Measurements from ENCODE around the gene C10orf88. TPM values are rescaled to one million over a fixed set of nuclear protein-coding genes. Genes with fewer than 3 reads are reported as not detected.

The C10orf88 gene
- total RNA-seq = 10 to 100 TPM; 12.7 to 16.0 TPM

- ChIA-PET POLR2A (interaction anchor here (0.6 to 1.1 kb wide), 2 partner anchors 8 to 46 kb away, joined by 3 to 4 read pairs; no protein-coding TSS in a partner anchor), CTCF (interaction anchor here (0.6 to 5.1 kb wide), 4 partner anchors 26 to 838 kb away, joined by 3 to 16 read pairs (median 3); partner anchors contain the start of genes FAM24B and PSTK)
- Mint-ChIP-seq H3K36me3 (ENCODE audit: low read depth) (peaks cover 27% of the 10 kb centered on the region), H3K27me3 (peaks cover 22% of the 10 kb centered on the region), H3K4me3 (peak within 1 kb of the TSS; percentile 86), H3K27ac (peak within 1 kb of the TSS; percentile 92), H3K4me1 (peaks cover 41% of the 10 kb centered on the region), H3K9me3 (peaks cover 8% of the 10 kb centered on the region)
- DNase-seq = peak; percentile 98
Measured at GRCh38 chr10:122953902-122954730, at the start of gene C10orf88. TSS of gene C10orf88 (minus strand) at chr10:122954227. CDS start at chr10:122954178, 49 bp downstream.

- H3K27ac Mint-ChIP-seq = no peak overlapping the region
- no peak overlapping the region for H3K4me3 Mint-ChIP-seq
- DNase-seq = no peak
- H3K27me3 Mint-ChIP-seq = no peaks in the 10 kb centered on the region
- peaks cover 9% of the 10 kb centered on the region for H3K36me3 Mint-ChIP-seq (ENCODE audit: low read depth)
- ChIA-PET POLR2A (no interaction called here), CTCF (interaction anchor here (0.5 to 1.1 kb wide), 2 partner anchors 21 to 515 kb away, joined by 3 to 4 read pairs; partner anchors contain the start of gene PSTK)
- peaks cover 26% of the 10 kb centered on the region for H3K4me1 Mint-ChIP-seq
- H3K9me3 Mint-ChIP-seq = no peaks in the 10 kb centered on the region
Measured at GRCh38 chr10:123001370-123001769, 47.3 kb upstream of the C10orf88 start.

DNA sequence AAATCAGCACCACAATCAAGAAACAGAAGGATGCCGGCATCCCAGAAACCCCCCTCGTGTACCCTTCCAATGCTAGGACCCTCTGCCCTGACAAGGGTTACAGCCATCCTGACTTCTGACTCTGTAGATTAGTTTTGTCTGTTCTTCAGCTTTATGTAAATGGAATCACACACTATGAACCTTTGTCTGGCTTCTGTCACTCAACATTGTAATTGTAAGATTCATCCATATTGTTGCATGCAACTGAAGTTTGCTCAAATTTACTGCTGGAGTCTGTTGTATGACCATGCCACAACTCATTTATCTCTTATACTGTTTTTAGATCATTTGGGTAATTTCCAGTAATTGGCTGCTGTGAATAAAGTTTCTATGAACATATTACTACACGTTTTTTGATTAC is 46.1 kb upstream of the C10orf88 start:
- H3K4me1 Mint-ChIP-seq = peaks cover 16% of the 10 kb centered on the region
- no peaks in the 10 kb centered on the region for H3K27me3 Mint-ChIP-seq
- no peak for DNase-seq
- no peak overlapping the region for H3K4me3 Mint-ChIP-seq
- ChIA-PET POLR2A (interaction anchor here (0.7 to 0.8 kb wide), 2 partner anchors 30 to 47 kb away, joined by 3 read pairs; no protein-coding TSS in a partner anchor), CTCF (interaction anchor here (1.3 kb wide), 1 partner anchor 20 kb away, joined by 7 read pairs; the partner anchor contains the start of gene PSTK)
- no peaks in the 10 kb centered on the region for H3K9me3 Mint-ChIP-seq
- H3K27ac Mint-ChIP-seq = no peak overlapping the region
- peaks cover 13% of the 10 kb centered on the region for H3K36me3 Mint-ChIP-seq (ENCODE audit: low read depth)

DNA sequence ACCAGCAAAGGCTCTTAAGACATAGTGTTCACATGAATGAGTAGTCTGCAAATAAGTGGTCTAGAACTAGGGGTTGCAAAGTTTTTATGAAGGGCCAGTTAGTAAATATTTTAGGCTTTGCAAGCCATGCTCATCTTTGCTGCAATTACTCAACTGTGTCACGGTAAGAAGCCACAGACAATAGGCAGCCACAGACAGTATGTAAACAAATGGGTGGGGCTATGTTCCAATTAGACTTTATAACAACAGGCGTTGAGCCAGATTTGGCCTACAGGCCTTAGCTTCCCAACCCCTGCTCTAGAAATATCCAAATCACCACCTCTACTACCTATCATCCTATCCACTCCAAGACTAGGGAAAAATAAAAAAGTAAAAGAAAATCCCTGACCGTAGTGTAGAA is 45.3 kb upstream of the C10orf88 start:
- Mint-ChIP-seq H3K9me3 (no peaks in the 10 kb centered on the region), H3K27ac (no peak overlapping the region), H3K4me1 (peaks cover 15% of the 10 kb centered on the region), H3K4me3 (no peak overlapping the region), H3K27me3 (no peaks in the 10 kb centered on the region), H3K36me3 (ENCODE audit: low read depth) (peaks cover 18% of the 10 kb centered on the region)
- ChIA-PET POLR2A (interaction anchor here (0.7 kb wide), 1 partner anchor 240 kb away, joined by 3 read pairs; no protein-coding TSS in a partner anchor), CTCF (interaction anchor here (1.3 kb wide), 1 partner anchor 19 kb away, joined by 7 read pairs; the partner anchor contains the start of gene PSTK)
- no peak for DNase-seq

GRCh38 chr10:122998934-122999333 is 44.9 kb upstream of the C10orf88 start:
- no peaks in the 10 kb centered on the region for H3K9me3 Mint-ChIP-seq

GRCh38 chr10:122998360-122998917 is 44.4 kb upstream of the C10orf88 start:
- POLR2A ChIA-PET = no interaction called here
- Mint-ChIP-seq H3K27me3 (no peaks in the 10 kb centered on the region), H3K27ac (no peak overlapping the region), H3K4me3 (no peak overlapping the region), H3K4me1 (peaks cover 15% of the 10 kb centered on the region), H3K36me3 (ENCODE audit: low read depth) (peaks cover 22% of the 10 kb centered on the region), H3K9me3 (no peaks in the 10 kb centered on the region)
- CTCF ChIA-PET = interaction anchor here (1.7 kb wide), 1 partner anchor 8 kb away, joined by 4 read pairs; no protein-coding TSS in a partner anchor
- no peak for DNase-seq

More at GRCh38 chr10:122998934-122999333, 44.9 kb upstream of the C10orf88 start:
- Mint-ChIP-seq H3K27me3 (no peaks in the 10 kb centered on the region), H3K4me1 (peaks cover 15% of the 10 kb centered on the region), H3K36me3 (ENCODE audit: low read depth) (peaks cover 22% of the 10 kb centered on the region), H3K27ac (no peak overlapping the region), H3K4me3 (no peak overlapping the region)
- CTCF ChIA-PET = interaction anchor here (1.3 kb wide), 1 partner anchor 19 kb away, joined by 7 read pairs; the partner anchor contains the start of gene PSTK
- DNase-seq = no peak
- POLR2A ChIA-PET = interaction anchor here (0.7 kb wide), 1 partner anchor 241 kb away, joined by 3 read pairs; no protein-coding TSS in a partner anchor

- Mint-ChIP-seq H3K27ac (no peak overlapping the region), H3K9me3 (no peaks in the 10 kb centered on the region), H3K36me3 (ENCODE audit: low read depth) (peaks cover 24% of the 10 kb centered on the region), H3K27me3 (no peaks in the 10 kb centered on the region), H3K4me3 (no peak overlapping the region), H3K4me1 (peaks cover 15% of the 10 kb centered on the region)
- ChIA-PET POLR2A (no interaction called here), CTCF (interaction anchor here (1.0 to 1.7 kb wide), 3 partner anchors 8 to 13 kb away, joined by 3 to 5 read pairs (median 4); no protein-coding TSS in a partner anchor)
- DNase-seq = no peak
Measured at GRCh38 chr10:122997864-122998263, 43.8 kb upstream of the C10orf88 start.

- Mint-ChIP-seq H3K36me3 (ENCODE audit: low read depth) (peaks cover 24% of the 10 kb centered on the region), H3K9me3 (no peaks in the 10 kb centered on the region), H3K4me1 (peaks cover 15% of the 10 kb centered on the region), H3K4me3 (no peak overlapping the region), H3K27me3 (no peaks in the 10 kb centered on the region), H3K27ac (no peak overlapping the region)
- ChIA-PET CTCF (interaction anchor here (1.3 kb wide), 1 partner anchor 9 kb away, joined by 3 read pairs; no protein-coding TSS in a partner anchor), POLR2A (no interaction called here)
- no peak for DNase-seq
Measured at GRCh38 chr10:122995936-122996335, 41.9 kb upstream of the C10orf88 start.

DNA sequence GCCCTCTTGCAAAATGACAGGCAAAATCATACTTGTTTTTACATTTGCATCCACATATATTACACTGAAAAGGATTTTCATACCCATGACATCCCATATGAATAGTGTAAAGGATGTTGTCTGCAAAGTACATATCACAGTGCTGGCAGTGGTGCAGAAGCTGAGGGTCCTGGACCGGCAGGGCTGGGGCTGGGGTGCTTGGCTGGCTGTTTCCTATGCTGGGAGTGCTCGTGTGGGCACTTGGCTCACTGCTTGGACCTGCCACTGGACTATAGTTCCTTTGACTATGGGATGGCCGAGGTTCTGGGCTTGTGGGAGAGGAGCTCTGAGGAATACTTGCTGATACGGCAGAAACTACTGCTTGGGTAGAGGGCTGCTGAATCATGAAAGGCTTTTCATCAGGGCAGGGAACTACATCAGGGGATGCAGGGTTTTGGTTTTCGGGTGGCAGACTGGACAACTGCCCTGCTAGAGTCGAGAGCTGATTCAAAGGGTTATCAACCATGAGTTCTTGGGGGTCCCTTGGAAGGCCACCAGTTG is 39.8 kb upstream of the C10orf88 start:
- CTCF ChIA-PET = interaction anchor here (1.9 kb wide), 1 partner anchor 9 kb away, joined by 6 read pairs; no protein-coding TSS in a partner anchor

GRCh38 chr10:122992031-122992585 is 38.1 kb upstream of the C10orf88 start:
- no peaks in the 10 kb centered on the region for H3K27me3 Mint-ChIP-seq
- DNase-seq = no peak
- no peak overlapping the region for H3K27ac Mint-ChIP-seq
- ChIA-PET POLR2A (no interaction called here), CTCF (interaction anchor here (3.7 kb wide), 1 partner anchor 11 kb away, joined by 19 read pairs; the partner anchor contains the start of gene PSTK)
- no peak overlapping the region for H3K4me3 Mint-ChIP-seq
- H3K36me3 Mint-ChIP-seq (ENCODE audit: low read depth) = peaks cover 23% of the 10 kb centered on the region
- H3K9me3 Mint-ChIP-seq = no peaks in the 10 kb centered on the region
- no peaks in the 10 kb centered on the region for H3K4me1 Mint-ChIP-seq

More for the DNA sequence above, 39.8 kb upstream of the C10orf88 start:
- no peak for DNase-seq
- no peaks in the 10 kb centered on the region for H3K9me3 Mint-ChIP-seq
- POLR2A ChIA-PET = no interaction called here
- H3K36me3 Mint-ChIP-seq (ENCODE audit: low read depth) = peaks cover 26% of the 10 kb centered on the region
- H3K27ac Mint-ChIP-seq = no peak overlapping the region
- no peak overlapping the region for H3K4me3 Mint-ChIP-seq
- H3K4me1 Mint-ChIP-seq = peaks cover 2% of the 10 kb centered on the region
- no peaks in the 10 kb centered on the region for H3K27me3 Mint-ChIP-seq

DNA sequence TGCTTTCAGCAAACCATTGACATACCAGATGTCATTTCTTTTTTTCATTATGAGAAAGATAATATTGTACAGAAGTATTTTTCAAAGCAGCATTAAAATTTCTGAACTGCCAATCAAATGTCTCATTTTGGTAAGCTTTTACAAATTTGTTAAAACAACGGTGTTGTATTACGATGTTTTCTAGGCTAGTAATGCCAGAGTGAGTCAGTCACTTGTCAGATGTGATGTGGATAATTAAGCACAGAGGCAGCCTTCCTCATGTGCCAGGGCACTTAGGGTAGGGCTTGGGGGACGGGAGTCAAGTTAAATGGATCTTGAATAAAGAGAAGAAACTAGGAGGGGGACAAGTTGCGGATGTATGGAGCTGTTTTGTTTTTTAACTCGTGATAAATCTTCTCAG is 36.3 kb upstream of the C10orf88 start:
- DNase-seq = no peak
- Mint-ChIP-seq H3K27ac (no peak overlapping the region), H3K9me3 (no peaks in the 10 kb centered on the region), H3K4me1 (no peaks in the 10 kb centered on the region), H3K36me3 (ENCODE audit: low read depth) (peaks cover 20% of the 10 kb centered on the region), H3K4me3 (no peak overlapping the region), H3K27me3 (no peaks in the 10 kb centered on the region)
- ChIA-PET CTCF (interaction anchor here (1.7 to 3.7 kb wide), 2 partner anchors 10 to 17 kb away, joined by 4 to 19 read pairs; partner anchors contain the start of gene PSTK), POLR2A (interaction anchor here (0.7 kb wide), 1 partner anchor 21 kb away, joined by 3 read pairs; no protein-coding TSS in a partner anchor)

DNA sequence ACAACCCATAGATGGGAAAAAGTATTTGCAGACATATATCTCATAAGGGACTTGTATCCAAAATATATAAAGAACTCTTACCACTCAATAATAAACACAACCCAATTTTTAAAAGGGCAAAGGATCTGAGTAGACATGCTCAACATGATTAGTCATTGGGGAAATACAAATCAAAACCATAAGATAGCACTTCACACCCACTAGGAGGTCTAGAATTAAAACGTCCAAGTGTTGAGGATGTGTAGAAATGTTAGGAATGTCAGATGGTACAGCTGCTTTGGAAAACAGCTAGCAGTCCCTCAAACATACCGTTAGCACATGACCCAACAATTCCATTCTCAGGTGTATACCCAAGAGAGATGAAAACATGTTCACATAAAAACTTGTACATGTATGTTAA is 34.5 kb upstream of the C10orf88 start:
- no peak overlapping the region for H3K4me3 Mint-ChIP-seq
- no peaks in the 10 kb centered on the region for H3K27me3 Mint-ChIP-seq
- H3K36me3 Mint-ChIP-seq (ENCODE audit: low read depth) = peaks cover 8% of the 10 kb centered on the region
- POLR2A ChIA-PET = no interaction called here
- no peak overlapping the region for H3K27ac Mint-ChIP-seq
- H3K9me3 Mint-ChIP-seq = no peaks in the 10 kb centered on the region
- no peak for DNase-seq
- H3K4me1 Mint-ChIP-seq = no peaks in the 10 kb centered on the region
- CTCF ChIA-PET = interaction anchor here (1.7 to 3.7 kb wide), 2 partner anchors 8 to 19 kb away, joined by 4 to 19 read pairs; partner anchors contain the start of gene PSTK

Measured in activated CD4-positive, alpha-beta T cell treated with anti-CD3 and anti-CD28 coated beads, Interleukin-2, amount 10 ng/mL, durations not matched to agents 7 days and 5 days (primary cell).